GM18867 (cell line): ENCODE data around the gene HOXC9.

Experiments used
- ATAC-seq: cut with Tn5 transposase; IDR thresholded peaks from one replicate; pipeline ENCODE4 v1.9.1; 2021; ENCODE audit warnings: mild to moderate bottlenecking, moderate library complexity; ENCODE audit not compliant: unreplicated experiment

Gene HOXC9

DNA sequence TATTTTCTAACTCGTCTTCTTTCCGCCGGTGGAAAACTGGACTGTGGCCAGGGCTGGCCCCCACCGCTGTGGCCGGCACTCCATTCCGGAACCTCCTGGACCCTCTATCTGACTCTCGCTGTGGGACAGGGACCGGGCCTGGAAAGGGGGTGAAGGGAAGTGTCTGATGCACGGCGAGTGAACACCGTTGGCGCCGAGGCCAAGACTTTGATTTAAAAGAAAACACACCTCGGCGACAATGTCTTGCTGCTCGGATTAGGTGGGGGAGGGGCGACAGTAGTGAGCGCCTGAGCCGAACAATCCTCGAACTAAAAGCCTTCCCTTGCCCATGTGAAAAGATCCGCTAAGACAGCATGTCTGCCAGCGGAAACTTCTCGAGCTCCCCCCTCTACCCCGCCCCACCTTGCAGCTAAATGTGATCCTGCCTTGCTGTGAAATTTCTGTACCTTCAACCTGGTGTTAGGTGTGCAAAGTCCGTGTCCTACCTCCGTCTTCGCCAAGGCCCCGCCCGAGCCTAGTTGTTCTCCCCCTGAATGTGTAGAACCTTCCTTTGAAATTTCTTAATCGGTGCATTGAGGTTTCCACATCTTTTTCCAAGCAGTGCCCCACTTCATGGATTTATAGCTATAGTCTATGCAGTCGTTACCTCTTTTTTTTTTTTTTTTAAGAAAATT is 24.3 kb upstream of the HOXC9 start:
- ATAC-seq = no peak

DNA sequence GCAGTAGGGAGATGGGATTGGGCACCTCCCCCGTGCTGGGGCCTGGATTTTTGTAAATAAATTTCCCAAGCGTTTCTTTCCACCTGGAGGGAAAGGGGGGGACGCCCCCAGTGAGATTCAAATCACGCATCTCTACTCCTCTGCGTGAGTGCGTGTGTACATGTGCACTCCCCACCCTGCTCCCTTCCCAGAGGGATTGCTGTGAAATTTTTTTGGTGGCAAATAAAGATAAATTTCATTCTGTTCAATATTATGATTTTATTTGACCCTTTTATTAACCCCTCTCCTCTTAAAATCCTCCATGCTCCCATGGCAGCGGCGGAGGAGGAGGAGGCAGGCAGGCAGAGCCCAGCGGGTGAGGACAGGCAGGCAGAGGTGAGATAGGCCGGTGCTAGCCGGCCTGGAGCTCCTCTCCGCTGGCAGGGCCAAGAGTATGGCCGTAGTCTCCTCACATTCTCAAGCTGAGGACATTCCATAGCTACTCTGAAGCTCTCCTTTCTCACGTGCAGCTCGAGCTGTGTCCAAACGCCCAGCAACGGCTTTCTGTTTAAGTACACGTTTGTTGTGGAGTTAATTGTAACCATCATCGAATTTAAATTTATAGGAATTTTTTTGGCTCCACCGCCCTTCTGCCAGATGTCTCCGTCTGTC is 23.7 kb upstream of the HOXC9 start:
- ATAC-seq = no peak

GRCh38 chr12:53976823-53977595 is 23.0 kb upstream of the HOXC9 start:
- ATAC-seq = no peak

GRCh38 chr12:53977596-53978445 is 22.1 kb upstream of the HOXC9 start:
- no peak for ATAC-seq

GRCh38 chr12:53978477-53979356 is 21.2 kb upstream of the HOXC9 start:
- ATAC-seq = no peak

DNA sequence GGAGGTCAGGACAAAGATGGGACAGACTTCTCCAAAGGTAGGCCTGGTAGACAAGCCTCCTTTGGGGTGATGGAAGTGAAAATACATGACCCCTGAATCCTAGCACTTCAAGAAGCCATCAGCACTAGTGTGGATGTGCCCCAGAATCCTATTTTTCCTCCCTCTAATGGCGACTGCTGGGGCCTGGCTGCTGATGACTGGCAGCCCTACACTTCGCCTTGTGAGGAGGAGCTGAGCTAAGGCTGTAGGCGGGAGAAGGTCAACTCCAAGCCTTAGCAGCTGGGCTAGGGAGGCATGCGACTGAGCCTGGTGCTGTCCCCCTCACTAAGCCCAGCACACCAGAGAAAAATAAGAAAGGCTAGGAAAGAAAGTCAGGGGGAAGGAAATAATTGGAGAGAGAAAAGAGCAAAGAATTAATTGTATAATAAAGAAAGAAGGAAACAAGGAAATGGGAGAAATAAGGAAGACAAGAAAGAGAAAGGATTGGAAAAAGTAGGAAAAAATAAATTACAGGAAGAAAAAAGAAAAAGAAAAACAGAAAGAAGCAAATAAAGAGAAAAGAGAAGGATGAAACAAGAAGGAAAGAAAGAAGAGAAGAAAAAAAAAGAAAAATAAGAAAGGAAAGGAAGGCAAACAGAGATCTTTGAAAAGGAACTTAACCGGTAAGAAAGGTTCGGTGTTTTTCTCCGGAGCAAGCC is 19.7 kb upstream of the HOXC9 start:
- no peak for ATAC-seq

DNA sequence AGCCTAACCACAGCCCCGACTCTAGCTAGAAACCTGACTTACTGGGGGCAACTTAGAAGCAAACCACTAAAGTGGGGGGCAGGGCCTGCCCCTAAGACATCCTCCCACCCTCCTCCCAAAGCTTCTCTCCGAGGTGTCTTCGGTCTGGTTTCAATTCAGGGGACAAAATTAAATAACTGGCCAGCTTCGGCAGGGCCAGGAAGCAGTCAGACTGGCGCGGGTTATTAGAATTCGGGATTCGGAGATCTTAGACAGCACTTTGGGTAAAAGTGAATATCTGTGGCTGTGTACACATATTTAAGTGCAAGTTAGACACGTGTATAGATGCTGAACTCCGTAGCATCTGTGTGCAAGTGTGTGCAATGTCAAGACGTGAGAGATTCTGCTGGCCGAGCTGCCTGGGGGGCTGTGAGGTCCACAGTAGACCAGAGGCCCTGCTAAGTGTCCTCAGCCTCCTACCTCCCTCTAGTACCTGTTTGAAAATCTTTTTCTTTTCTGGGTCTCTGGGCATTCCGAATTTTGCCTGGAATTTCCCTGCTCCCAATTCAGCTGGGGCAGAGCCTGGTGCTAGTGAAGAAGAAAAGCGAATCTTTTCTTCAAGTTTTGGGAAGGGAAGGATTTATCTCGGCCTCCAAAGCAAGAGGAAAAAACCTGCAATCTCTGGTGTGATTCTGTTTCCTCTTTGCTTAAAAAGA is 19.0 kb upstream of the HOXC9 start:
- no peak for ATAC-seq

DNA sequence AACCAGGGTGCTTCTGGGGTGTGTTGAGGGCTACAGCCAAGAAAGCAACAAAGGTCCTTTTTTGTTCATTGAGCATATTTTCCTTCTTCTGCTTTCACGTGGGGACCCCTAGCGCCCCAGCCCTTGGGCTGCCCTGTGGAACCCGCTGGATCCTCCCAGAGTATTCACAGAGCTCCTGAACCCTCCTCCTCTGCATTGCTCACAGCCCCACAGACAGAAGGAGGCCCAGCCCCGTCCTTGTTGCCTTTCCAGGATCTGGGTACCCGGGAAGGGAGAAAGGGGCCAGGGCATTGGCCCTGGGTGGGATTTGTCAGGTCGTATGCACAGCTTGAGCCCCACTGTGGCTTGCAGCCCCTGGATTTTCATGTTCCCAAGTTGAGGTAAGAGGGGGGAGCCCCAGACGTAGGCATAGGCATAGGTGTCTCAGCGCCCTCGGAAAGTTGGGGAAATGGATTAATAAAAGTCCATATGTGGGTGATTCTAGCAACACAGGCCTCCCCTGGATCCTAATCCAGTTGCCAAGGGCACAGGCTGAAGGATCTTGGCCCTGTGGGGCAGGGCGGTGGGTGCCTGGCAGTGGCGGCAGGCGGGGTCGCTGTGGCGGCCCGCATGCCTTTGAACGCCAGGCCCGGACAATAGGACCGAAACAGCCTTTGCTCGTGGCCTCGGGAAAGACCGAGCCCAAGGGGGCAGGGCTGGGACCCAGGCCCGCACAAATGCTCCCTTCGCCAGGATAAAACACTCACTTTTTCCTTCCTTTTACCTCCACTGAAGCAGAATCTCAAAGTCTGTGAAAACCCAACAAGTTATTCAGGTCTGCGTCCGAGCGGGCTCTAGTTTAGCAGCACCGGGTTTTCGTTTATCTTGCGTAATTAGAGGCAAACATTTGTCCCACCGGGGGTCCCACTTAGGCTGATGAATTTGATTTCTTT is 18.1 kb upstream of the HOXC9 start:
- no peak for ATAC-seq

DNA sequence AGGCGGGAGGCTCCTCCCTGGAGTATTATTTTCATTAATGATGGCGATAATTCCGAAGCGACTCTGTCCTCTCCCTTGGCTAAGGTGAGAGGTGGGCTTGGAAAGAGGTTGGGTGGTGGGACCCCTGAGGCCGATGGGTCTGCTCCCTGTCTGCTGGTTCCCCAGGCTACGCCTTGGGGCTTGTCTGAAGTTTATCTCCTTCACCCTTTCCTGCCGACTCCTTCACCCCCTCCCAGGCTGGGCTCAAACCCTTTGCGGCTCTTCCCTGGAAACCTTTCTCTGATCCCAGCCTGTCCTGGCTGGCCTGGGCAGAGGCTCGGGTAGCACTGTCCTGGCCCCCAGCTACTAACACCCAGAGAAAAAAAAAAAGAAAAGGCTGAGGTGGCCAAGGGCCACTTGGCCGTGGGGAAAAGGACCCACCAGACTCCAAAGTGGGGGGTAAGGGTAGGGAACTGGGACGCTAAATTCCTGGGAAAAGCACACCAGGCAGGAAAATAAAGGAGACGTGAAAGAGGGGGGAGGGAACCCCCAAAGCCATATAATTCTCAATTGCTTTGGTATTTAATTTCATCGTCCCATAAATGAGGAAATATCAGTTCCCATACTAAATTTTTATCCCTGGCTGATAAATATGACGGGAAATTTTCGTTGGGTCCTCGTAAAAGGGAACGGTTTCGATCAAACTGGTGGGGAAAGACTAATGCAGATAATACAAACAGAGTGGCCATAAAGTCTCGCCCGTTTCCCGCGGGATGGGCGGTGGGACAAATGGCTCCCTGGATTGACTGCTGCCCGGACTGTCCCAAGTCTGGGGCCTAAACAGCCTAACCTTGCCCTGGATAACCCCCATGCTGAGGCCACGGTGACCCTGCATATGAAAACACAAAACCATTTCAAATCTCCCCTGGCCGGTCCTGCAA is 17.1 kb upstream of the HOXC9 start:
- no peak for ATAC-seq

DNA sequence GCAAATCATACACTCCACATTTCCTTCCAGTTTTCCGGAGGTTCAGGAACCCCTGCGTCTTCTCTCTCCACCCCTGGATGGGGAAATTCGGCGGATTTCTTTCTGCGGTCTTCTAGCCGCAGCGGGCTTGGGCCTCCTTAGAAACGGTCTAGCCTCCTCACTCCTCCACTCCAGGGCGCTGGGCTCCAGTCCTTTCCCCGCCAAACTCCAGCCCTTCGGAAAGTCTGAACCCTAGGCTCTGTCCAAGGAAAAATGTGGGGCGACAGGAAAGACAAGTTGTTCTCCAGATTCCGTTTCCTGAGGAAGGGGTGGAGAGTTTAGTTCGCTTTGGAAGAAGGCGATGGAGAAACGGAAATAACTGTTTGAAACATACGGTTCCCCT is 16.4 kb upstream of the HOXC9 start:
- ATAC-seq = no peak

DNA sequence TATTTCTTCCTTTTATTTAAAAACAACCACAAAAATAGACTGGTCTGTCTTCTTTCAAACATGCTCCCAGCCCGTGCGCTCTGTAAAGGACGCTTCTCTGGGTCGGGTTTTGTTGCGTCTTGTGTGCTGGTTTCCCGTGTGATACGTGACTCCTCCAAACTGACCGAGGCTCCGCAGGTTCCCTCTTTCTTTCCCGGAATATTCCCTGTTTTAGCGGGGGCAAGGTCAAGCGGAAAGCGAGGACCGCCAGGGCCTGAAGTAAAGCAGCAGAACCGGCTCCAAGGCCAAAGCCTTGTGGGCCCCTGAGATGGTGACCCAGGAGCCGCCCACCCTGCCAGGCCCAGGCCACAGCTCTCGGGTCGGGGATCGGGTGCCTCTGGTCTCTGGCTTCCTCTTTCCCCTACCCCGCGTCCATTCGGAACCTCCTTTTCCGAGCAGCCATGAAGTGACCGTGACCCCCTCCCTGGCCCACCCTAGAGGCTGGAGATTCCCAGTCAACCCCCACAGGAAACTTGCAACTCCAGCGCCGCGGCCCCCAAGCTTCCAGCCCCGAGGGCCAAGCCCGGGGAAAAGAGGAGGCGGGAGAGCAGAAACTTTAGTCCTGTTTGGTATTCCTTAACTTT is 15.9 kb upstream of the HOXC9 start:
- ATAC-seq = no peak

- ATAC-seq = peak; percentile 57
These were observed 14.9 kb upstream of the HOXC9 start, which contains the start of gene HOXC10 for GRCh38 chr12:53984901-53985691. TSS of gene HOXC10 (plus strand) at chr12:53985146. CDS start at chr12:53985260, 114 bp downstream.

- no peak for ATAC-seq
These were observed 14.3 kb upstream of the HOXC9 start for GRCh38 chr12:53985692-53985993.

DNA sequence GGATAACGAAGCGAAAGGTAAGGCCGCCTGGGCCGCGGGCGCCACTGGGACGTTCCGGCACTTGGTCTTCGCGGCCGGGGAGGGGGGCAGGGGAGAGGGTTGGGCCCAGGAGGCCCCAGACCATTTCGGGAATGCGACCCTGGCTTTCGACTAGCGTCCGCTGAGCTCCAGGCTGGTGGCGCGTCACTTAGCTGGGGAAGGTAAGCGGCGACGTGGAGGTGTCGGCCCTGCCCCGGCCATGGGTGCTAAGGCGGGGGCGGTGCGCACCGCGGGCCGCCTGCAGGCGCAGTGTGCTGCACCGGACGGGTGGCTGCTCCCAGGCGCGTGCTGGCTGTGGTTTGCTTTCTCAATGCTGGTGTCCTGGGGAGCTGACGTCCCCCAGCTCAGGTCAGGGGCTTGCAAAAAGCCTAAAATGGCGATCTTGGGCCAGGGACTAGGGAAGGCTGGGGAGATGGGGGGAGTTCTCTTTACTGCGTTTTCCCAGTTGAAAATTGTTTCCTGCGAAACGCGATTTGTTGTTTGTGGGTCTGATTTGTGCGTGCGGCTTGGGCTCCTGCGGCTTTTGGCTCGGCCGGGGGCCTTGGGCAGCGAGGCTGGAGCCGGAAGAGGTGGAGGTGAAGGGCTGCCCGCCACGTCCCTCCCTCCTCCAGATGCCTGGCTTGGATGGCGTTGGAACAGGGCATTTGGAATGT is 13.8 kb upstream of the HOXC9 start:
- ATAC-seq = no peak
